GM12892 (cell line): Measurements from ENCODE around the gene PXMP4.
A peak's percentile ranks its signal among the peaks of the same experiment; 100 is the strongest.

Source experiments
- DNase-seq: peaks from one replicate; pipeline ENCODE4 v3.0.0; 2011; ENCODE audit not compliant: insufficient read length
- FAIRE-seq: peaks from 2 replicates; lab custom pipeline; 2011; peaks lifted over from hg19 to GRCh38; lab: Jason Lieb, UNC
- POLR2A ChIP-seq: IDR thresholded peaks from 2 replicates; pipeline ENCODE4 v1.6.1; 2011; ENCODE audit warnings: low read depth, low read length, control low read depth
- POLR2AphosphoS5 ChIP-seq: IDR thresholded peaks from 2 replicates; pipeline ENCODE4 v1.6.1; 2011; ENCODE audit warnings: low read depth, low read length, control low read depth
- TAF1 ChIP-seq: IDR thresholded peaks from 2 replicates; pipeline ENCODE4 v1.6.1; 2011; ENCODE audit warnings: low read depth, mild to moderate bottlenecking, control low read depth, low read length, borderline replicate concordance

The PXMP4 gene

DNA sequence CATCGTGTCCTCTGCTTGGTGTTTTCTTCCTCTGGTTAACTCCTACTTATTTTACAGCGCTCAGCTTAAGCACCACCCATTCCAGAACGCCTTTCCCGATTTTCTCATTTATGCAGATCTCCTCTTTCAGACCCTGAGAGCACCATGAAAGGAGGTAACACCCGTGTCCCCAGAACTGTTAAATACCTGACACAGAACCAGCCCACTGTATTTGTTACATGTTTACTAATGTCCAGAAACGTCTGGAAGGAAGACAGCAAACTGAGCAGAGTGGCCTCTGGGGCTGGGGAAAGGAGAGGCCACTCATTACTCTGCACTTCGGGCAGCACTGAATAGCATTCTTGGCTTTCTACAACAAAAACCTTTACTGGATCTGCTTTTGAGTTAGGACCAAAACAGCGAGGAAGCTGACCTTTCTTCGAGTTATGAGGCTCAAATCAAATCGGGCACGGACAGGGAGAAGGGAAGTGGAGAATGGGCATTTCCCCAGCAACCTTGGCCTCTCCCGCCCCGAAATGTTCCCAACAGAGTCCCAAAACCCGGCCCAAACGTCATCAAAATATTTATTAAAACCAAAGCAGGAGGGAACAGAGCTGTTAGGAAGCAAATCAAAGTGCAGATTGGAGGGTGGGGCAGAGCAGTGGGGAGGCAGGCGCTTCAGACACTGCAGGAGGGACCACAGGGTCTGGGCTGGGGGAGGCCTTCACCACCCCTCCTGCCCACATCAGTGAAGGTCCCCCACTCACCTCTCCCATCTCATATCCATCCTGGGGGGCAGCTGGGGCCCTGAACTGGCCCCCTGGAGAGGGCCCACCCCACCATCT lies 44.8 kb downstream of the PXMP4 start:
- DNase-seq = no peak
- no peak for TF ChIP-seq TAF1
- no peak; the same call in 1 of the 2 replicates for TF ChIP-seq POLR2AphosphoS5
- no peak for TF ChIP-seq POLR2A
- no peak for FAIRE-seq

DNA sequence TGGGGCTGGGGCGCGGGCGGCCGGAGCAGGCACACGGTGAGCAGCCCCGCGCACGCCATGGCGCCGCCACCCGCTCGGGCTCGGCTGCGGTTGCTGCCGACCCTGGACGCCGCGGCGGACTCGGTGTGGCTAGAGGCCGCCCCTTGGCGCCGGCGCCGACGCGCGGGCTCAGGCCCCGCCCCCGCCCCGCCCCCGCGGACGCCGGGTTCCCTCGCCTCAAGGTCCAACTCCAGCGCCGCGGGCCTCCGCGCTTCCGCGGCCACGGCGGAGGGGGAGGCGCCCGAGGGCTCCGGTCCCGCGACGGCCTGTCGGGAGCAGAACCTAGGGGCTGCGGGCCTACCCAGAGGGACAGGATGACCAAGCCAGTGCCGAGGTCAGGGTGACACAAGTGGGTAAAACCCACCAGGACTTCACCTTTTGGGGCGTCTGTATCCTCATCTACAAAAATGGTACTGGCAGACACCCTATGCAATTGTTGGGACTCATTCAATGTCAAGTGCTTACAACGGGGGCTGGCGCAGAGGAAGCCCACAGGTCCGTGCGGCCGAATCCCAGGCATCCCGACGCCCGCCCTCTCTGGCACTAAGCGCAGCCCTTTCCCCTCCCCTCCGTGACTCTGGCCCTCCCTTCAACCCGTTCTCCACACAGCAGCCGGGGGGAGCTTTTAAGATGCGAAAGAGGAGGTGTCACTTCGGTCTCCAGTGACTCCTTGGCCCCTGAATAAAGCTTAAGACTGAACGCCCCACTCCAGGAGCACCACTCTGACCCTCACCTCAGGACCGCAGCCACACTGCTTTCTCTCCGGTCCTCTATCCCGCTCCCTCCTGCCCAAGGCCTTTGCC lies 45.6 kb downstream of the PXMP4 start, which contains the start of gene NECAB3:
TSS of gene NECAB3 (minus strand) at position 135 of the 842 bp plus-strand sequence. CDS start at position 59, 76 bp downstream.
- DNase-seq (peak; percentile 90), FAIRE-seq (peak; percentile 78)
- no peak for TF ChIP-seq TAF1
- peak; percentile 8; the same call in 1 of the 2 replicates for TF ChIP-seq POLR2A
- peak; percentile 27; the same call in 1 of the 2 replicates for TF ChIP-seq POLR2AphosphoS5

DNA sequence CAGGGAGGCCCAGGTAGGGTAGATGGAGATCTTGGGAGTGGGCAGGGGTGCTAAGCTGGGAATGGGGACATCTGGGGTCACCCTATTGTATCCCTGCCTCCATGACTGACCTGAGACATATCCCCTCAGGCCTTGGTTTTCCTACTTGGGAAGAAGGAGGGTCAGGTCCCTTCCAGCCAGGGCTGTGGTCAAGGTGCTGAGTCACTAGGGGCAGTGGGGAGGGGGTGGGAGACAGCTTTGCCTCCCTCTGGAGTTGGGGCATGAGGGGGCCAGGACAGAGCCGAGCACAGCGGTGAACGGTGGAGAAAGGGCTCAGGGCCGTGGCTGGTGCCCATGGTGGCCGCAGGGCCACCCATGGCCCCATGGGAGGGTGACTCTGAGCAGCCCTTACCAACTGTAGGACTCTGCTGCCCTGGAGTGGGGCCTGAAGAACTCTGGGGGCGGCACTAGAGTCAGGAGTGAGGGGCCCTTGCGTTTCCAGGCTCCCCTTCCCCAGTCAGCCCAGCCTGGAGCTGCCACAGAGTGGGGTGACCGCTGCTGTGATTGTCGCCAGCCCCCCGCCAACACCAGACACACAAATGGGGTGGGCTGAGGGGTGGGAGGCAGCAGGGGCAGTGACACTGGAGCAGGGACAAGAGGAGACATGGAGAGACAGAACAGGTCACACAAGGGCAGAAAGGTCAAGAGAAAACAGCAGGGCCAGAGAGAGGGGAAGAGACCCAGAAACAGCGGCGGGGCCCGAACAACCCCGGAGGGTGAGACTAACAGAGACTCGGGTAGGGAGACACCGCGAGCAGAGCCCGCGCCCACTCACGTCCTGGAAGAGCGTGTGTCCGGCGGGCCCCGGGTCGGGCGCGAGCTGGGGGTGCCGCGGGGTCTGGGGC lies 46.5 kb downstream of the PXMP4 start:
- DNase-seq = no peak
- no peak for FAIRE-seq
- no peak for TF ChIP-seq POLR2AphosphoS5
- TF ChIP-seq TAF1 = no peak
- no peak for TF ChIP-seq POLR2A

DNA sequence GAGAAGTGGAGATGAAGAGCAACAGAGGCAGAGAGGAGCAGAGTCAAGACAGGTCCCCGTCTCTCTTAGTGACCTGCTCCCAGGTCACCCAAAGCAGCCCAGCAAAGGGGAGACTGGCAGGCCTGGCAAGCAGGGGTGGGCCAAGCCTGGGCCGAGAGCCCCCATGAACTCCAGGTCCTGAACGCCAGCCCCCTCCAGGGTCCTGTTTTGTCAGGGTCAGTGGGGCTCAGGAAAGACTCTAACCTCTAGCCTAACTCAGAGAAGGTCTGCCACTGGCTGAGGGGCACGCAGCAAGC lies 47.0 kb downstream of the PXMP4 start:
- TF ChIP-seq POLR2A = no peak
- no peak for TF ChIP-seq POLR2AphosphoS5
- TF ChIP-seq TAF1 = no peak
- FAIRE-seq = no peak
- DNase-seq = no peak

DNA sequence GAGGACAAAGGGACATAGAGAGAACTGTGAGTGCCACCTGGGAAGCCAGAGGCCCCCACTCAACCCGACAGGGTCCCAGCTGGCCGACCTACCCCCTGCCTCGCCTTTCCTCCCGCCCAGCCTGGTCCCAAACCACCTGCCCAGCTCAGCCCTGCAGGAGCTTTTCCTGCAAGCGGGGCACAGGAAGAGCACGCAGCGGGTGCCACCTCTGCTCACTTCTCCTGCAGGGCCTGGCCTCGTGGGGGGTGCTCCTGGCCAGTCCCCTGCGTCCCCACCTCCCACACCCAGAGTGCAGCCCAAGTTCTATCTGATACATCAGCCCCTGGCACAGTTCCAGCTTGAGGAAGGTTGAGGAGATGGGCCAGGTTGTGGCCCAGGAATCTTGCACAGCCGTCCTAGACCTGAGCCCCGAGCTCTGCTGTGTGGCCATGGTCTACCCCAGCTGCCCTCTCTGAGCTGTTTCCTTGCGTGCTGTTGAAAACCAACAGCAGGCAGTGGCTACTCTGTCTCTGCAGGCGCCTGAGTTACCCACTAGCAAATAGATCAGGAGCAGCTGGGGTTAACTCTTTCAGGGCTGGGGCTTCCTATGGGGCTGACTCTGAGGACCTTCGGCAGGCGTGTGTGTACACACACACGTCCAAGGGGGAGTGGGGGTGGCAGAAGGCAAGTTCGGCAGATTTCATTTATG lies 47.5 kb downstream of the PXMP4 start:
- DNase-seq (no peak), FAIRE-seq (no peak)

DNA sequence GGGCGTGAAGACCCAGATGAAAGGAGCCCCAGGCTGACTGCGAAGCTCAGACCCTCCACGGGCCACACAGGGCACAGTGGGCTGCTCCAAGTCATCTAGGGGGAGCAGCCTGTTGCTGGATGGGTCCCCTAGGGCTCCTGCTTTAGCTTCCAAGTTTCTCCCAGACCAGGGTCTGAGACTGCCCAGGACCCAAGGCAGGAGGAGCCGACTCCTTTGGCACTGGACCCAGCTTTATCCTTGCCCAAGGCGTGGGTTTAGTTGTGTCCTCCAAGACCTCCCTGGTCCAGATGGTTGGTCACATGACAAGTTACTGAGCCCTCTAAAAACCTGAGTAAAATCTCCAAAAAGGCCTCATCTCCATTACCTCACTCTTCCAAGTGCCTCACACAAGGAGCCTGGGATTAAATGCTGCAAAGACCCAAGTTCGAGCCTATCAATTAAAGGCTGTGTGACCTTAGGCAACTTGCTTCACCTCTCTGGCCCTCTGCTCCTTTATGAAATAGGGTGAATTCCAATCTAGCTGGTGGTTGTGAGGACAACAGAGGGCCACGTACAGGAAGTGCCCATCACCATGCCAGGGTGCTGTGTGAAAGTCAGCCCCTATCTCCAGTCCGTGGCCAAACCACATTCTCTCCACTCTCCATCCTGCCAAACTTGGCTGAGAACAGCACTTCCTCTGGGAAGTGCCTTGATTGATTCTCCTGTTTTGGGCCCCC lies 48.4 kb downstream of the PXMP4 start:
- TF ChIP-seq TAF1 (no peak), POLR2AphosphoS5 (no peak), POLR2A (no peak)
- DNase-seq (no peak), FAIRE-seq (no peak)

More for the DNA sequence above, 47.5 kb downstream of the PXMP4 start:
- TF ChIP-seq POLR2A = no peak

DNA sequence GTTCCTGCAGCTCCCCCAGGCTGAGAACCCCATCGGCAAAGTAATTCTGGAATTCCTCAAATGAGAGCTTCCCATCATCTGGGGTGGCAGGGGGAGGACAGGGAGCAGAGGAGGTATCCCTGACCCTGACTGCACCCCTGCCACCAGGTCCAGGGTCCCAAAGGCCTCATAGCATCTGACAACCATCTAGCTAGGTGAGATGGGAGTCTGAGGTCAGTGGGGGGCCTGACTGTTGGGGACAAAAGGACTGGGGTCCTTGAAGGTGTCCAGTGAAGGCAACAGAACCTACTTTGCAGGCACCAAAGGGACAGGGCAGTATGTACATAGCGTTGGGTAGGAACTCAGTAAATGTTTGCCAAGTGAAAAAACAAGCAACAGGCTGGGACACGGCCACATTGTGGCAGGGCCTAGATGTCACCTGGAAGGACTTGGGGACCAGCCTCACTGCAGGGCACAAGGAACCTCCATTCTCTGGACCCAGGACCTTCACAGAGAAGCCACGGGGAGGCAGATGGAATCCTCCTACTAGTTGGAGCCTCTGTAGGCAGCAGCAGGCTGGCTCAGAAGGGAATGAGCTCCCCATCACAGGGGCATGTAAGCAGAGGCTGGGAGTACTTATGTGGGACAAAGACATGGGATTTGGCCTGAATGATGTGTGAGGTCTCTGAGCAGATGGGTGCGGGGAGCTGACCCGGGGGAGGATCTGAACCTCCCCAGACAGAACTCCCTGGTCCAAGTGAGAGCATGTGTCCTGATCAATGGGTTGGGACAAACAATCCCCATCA lies 49.2 kb downstream of the PXMP4 start:
- no peak for TF ChIP-seq POLR2AphosphoS5
- TF ChIP-seq TAF1 = no peak
- TF ChIP-seq POLR2A = no peak
- DNase-seq = no peak
- FAIRE-seq = no peak

DNA sequence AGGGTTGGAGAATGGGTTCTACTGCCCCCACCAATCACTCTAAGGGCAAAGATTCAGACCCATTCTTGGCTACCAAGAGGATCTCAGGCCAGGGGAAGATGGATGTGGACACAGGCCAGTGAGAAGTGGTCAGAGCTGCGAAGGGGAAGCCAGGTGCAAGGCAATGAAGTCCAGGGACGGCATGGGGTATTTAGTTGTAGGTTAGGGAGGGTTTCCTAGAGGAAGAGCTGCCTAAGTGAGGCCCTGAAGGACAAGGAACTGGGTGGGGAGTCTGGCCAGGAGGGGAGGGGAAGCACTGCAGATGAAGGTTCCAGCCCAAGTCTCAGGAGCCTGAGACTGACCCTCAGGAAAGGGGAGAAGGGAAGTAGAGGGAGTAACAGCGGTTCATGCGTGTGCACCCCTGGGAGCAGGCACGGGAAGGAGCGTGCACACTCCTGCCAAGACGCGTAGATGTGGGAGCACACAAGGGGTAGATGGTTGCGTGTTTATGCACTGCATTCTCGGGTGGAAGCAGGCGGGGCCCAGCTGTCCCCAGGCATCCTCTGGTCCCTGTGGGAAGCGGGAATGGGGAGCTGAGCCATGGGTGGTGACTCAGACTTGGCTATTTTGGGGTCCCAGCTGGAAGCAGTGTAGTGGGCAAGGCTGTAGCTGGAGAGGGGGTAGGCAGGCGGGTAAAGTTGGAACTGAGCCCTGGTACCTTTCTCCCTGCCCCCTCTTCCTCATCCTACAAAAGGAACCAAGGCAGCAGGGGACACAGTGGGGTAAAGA lies 50.1 kb downstream of the PXMP4 start:
- TF ChIP-seq POLR2A (no peak), POLR2AphosphoS5 (no peak), TAF1 (no peak)
- FAIRE-seq (no peak), DNase-seq (no peak)

DNA sequence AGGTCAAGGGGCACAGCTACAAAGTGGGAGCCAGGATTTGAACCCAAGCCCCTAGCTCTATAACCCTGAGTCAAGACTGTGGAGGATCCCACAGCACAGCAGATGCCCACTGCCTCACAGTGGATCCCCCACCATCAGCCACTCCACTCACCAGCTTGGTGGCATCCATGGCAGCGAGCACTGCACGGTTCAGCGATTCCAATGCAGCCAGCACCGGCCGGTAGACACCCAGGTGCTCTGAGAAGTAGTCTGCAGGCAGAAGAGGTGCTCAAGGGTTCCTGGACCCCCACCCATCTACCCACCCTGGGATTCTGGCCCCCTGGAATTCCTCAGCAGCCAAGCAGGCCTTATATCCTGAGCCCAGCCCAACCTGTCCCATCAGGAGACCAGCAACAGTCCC lies 50.9 kb downstream of the PXMP4 start:
- no peak for FAIRE-seq
- no peak for DNase-seq
- no peak for TF ChIP-seq TAF1
- TF ChIP-seq POLR2AphosphoS5 = no peak
- TF ChIP-seq POLR2A = no peak
